Prostate gland (tissue), 2 donors: ENCODE results near the gene COL13A1. TPM values are rescaled to one million over a fixed set of nuclear protein-coding genes. Genes with fewer than 3 reads are reported as not detected.
A peak's percentile ranks its signal among the peaks of the same experiment; 100 is the strongest.

Experiments used
- DNase-seq: peaks from one replicate; pipeline ENCODE4 v3.0.0-alpha.2; 2019; ENCODE audit warnings: low spot score
- H3K27ac ChIP-seq, 2 donors: fragments of 200-600 bp; sonication (generic); 2 replicates each; pipeline ENCODE4 v1.5.1; 2017 to 2019
- H3K27me3 ChIP-seq: fragments of 200-600 bp; sonication (generic); replicated peaks from 2 replicates; pipeline ENCODE4 v1.5.1; 2019; ENCODE audit not compliant: insufficient read depth
- H3K36me3 ChIP-seq, 2 donors: fragments of 200-600 bp; sonication (generic); 1 replicate in 1 of 2; 2 replicates in 1 of 2; pipeline versions ENCODE4 v1.5.1 to v1.8.1; 2017 to 2019
- H3K4me1 ChIP-seq: fragments of 200-600 bp; sonication (generic); replicated peaks from 2 replicates; pipeline ENCODE4 v1.5.1; 2019
- H3K4me3 ChIP-seq, 2 donors: fragments of 200-600 bp; sonication (generic); 2 replicates each; pipeline ENCODE4 v1.5.1; 2017 to 2019
- H3K9me3 ChIP-seq: fragments of 200-600 bp; sonication (generic); 2 replicates; pipeline ENCODE4 v1.5.1; 2017
- POLR2A ChIP-seq: fragments of 450-650 bp; IDR thresholded peaks from one replicate; pipeline ENCODE4 v1.6.1; 2016; ENCODE audit warnings: antibody characterized with exemption, mild to moderate bottlenecking
- POLR2AphosphoS5 ChIP-seq: sonication (generic); formaldehyde crosslinking; IDR thresholded peaks from one replicate; pipeline ENCODE4 v1.6.1; 2017; ENCODE audit warnings: antibody characterized with exemption
- WGBS: methylation state at CpG from one replicate; pipeline ENCODE4 v1.1.5; 2018; 5-methylcytosine and 5-hydroxymethylcytosine counted together
- intact Hi-C: fragments of 100-400 bp; cut with DNase I; formaldehyde crosslinking; loops from one replicate; pipeline ENCODE4 v1.14.2; 2022
- total RNA-seq, 2 donors: library from RNA; depleted of rRNA; stranded (reverse); fragments of >200 nt; gene quantifications; one replicate each; pipeline ENCODE4 v1.1.0, GENCODE V29; 2016
- TF ChIP-seq, protein P1 (sequence below), 4 experiments: fragments of 200-600 bp in 2 of 4; fragments of 450-650 bp in 2 of 4; sonication (generic) in 2 of 4; IDR thresholded peaks; 1 replicate in 3 of 4; 2 replicates in 1 of 4; pipeline ENCODE4 v1.5.1; 2016 to 2019; ENCODE audit warnings: antibody characterized with exemption in 4 of 4, mild to moderate bottlenecking in 2 of 4, moderate library complexity in 2 of 4

Gene COL13A1
- total RNA-seq, 2 donors from 2014 or later, result 2.1 to 3.0 TPM

GRCh38 chr10:69910561-69910960, 108.9 kb downstream of the COL13A1 start:
- H3K27me3 ChIP-seq, result no peaks in the 10 kb centered on the region
- WGBS, result 38% methylated on average over 5 of the region's 5 CpGs
- peaks cover 32% of the 10 kb centered on the region for H3K4me1 ChIP-seq
- intact Hi-C loops, result loop anchor here (5.0 kb wide), 2 partner anchors 108 to 123 kb away; partner anchors contain the start of gene COL13A1
- H3K4me3 ChIP-seq, result no peak overlapping the region
- no peaks in the 10 kb centered on the region for H3K9me3 ChIP-seq
- H3K36me3 ChIP-seq, result no peaks in the 10 kb centered on the region
- TF ChIP-seq POLR2AphosphoS5, result no peak
- TF ChIP-seq, protein P1, sequence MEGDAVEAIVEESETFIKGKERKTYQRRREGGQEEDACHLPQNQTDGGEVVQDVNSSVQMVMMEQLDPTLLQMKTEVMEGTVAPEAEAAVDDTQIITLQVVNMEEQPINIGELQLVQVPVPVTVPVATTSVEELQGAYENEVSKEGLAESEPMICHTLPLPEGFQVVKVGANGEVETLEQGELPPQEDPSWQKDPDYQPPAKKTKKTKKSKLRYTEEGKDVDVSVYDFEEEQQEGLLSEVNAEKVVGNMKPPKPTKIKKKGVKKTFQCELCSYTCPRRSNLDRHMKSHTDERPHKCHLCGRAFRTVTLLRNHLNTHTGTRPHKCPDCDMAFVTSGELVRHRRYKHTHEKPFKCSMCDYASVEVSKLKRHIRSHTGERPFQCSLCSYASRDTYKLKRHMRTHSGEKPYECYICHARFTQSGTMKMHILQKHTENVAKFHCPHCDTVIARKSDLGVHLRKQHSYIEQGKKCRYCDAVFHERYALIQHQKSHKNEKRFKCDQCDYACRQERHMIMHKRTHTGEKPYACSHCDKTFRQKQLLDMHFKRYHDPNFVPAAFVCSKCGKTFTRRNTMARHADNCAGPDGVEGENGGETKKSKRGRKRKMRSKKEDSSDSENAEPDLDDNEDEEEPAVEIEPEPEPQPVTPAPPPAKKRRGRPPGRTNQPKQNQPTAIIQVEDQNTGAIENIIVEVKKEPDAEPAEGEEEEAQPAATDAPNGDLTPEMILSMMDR (IDR thresholded peaks at IDR 0.05), result no peak
- no peak for TF ChIP-seq POLR2A
- peak overlapping the region; percentile 62 to 68 for H3K27ac ChIP-seq
- DNase-seq, result no peak

DNA sequence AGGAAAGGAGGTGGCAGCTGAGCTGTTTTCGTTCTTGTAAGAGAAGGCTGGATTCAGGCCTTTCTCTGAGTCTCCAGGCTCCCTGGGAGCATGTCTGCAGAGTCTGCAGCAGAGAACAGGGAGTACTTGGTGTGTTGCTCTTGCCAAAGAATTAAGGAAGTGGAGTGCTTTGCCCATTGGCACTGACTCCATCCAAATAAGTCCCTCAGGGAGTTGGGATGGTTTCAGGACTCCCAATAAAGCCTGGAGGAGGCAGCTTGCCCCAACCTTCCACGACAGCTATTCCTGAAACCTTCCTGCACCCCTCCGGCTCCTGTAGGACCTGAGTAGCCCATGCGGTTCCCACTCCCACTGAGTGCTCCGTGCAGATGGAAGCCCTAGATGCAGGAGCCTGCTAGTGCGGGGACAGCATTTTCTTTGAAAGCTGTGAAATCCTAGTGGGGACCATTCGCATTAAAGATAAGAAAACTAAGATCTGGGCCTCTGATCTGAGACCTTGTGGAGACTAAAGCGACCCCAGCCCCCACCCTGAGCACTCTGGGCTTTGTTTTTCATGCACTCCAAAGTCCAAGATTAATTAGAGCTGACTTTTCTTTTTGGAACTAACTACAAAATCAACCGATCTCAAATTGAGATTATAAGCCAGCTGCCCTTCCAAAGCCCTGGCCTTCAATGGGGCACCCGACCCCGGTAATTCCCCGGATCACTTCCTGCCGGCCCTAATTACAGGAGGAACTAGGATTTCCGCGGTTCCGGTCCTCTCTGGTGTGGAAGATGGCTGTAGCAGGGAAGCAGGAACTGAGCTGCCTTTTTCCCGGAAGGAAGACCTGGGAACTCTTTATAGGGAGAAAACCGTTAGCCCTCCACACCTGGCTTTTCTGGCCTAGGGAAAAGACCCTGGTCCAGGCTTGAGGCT, 110.2 kb downstream of the COL13A1 start:
- intact Hi-C loops, result loop anchor here (2.0 to 5.0 kb wide), 3 partner anchors 45 to 125 kb away; partner anchors contain the start of gene COL13A1
- Histone ChIP-seq H3K27ac (peak overlapping the region; percentile 62 to 68), H3K4me3 (no peak overlapping the region), H3K27me3 (no peaks in the 10 kb centered on the region), H3K36me3 (no peaks in the 10 kb centered on the region), H3K9me3 (no peaks in the 10 kb centered on the region), H3K4me1 (peaks cover 32% of the 10 kb centered on the region)
- WGBS, result 30% methylated on average over 18 of the region's 18 CpGs
- DNase-seq, result peak; percentile 87
- peak; percentile 94 for TF ChIP-seq POLR2AphosphoS5
- no peak for TF ChIP-seq POLR2A

GRCh38 chr10:69912589-69912988, 110.9 kb downstream of the COL13A1 start:
- no peaks in the 10 kb centered on the region for H3K27me3 ChIP-seq
- TF ChIP-seq POLR2A, result no peak
- peak; percentile 66 for TF ChIP-seq POLR2AphosphoS5
- TF ChIP-seq, protein P1 (IDR thresholded peaks at IDR 0.05), result no peak
- no peak overlapping the region for H3K4me3 ChIP-seq
- H3K9me3 ChIP-seq, result no peaks in the 10 kb centered on the region
- peaks cover 32% of the 10 kb centered on the region for H3K4me1 ChIP-seq
- H3K36me3 ChIP-seq, result no peaks in the 10 kb centered on the region
- WGBS, result 9% methylated on average over 4 of the region's 4 CpGs
- peak; percentile 50 for DNase-seq
- intact Hi-C loops, result loop anchor here (2.0 to 5.0 kb wide), 3 partner anchors 46 to 125 kb away; partner anchors contain the start of gene COL13A1
- peak overlapping the region; percentile 62 to 68 for H3K27ac ChIP-seq

- Histone ChIP-seq H3K4me1 (peaks cover 32% of the 10 kb centered on the region), H3K4me3 (no peak overlapping the region), H3K36me3 (no peaks in the 10 kb centered on the region), H3K27ac (no peak overlapping the region), H3K27me3 (no peaks in the 10 kb centered on the region), H3K9me3 (no peaks in the 10 kb centered on the region)
- intact Hi-C loops, result loop anchor here (2.0 to 5.0 kb wide), 5 partner anchors 13 to 269 kb away; partner anchors contain the start of gene COL13A1
- TF ChIP-seq POLR2A (no peak), POLR2AphosphoS5 (no peak)
- TF ChIP-seq, protein P1 (IDR thresholded peaks at IDR 0.05), result no peak
- WGBS, result 79% methylated on average over 13 of the region's 13 CpGs
- DNase-seq, result no peak
Measured at GRCh38 chr10:69913606-69914382, 112.1 kb downstream of the COL13A1 start.
